ENCODE data around the gene ELN. TPM values are rescaled to one million over a fixed set of nuclear protein-coding genes. Genes with fewer than 3 reads are reported as not detected.
A peak's percentile ranks its signal among the peaks of the same experiment; 100 is the strongest.

ELN gene
- total RNA-seq, 1 donor from 2014 or later, result not detected

DNA sequence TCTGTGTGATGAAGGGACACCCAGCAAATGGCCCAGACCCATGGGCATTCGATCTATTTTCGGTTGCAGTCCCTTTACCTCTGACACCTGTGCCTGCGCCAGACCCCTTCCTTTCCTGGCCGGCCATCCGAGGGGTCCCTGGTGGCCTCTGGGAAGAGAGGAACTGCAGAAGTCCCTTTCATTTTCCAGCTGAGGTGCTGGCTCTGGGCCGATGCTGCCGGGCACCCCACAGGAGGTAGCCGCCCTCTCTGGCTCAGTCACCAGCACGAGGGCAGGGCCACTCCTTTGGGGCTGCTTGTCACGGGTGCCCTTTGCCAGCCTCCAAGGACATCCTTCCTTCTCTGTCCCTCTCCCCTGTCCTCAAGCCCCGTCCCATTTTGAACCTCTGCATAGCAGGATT is 4.2 kb upstream of the ELN start:
- H3K4me3 Mint-ChIP-seq, result no peak overlapping the region
- intact Hi-C loops (cut with micrococcal nuclease), result no loop called here

DNA sequence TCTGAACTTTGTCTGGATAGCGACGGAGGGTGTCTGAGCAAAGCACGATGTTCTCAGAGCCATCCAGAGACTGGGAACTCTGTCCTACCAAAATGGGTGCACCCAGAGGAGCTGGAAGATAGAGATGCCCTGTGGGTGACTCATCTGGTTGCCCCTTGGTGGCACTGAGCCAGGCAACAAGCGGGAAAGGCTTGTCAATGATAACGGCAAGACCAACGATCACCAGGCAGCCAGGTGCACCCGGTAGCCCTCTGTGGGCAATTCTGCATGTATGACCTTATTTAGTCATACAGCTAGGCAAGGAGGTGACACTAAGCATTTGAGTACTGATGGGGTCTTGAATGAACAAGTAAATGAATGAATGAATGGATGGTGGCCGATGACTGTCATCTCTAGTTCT is 2.8 kb upstream of the ELN start:
- DNase-seq, result no peak
- H3K36me3 Mint-ChIP-seq (ENCODE audit: low read depth), result no peaks in the 10 kb centered on the region
- H3K4me3 Mint-ChIP-seq, result no peak overlapping the region
- H3K27ac Mint-ChIP-seq, result no peak overlapping the region
- H3K9me3 Mint-ChIP-seq, result no peaks in the 10 kb centered on the region
- intact Hi-C loops (cut with micrococcal nuclease), result no loop called here
- H3K27me3 Mint-ChIP-seq, result peaks cover 36% of the 10 kb centered on the region
- peaks cover 6% of the 10 kb centered on the region for H3K4me1 Mint-ChIP-seq

More for the DNA sequence above, 4.2 kb upstream of the ELN start:
- H3K36me3 Mint-ChIP-seq (ENCODE audit: low read depth), result no peaks in the 10 kb centered on the region
- H3K9me3 Mint-ChIP-seq, result no peaks in the 10 kb centered on the region
- no peak overlapping the region for H3K27ac Mint-ChIP-seq
- H3K27me3 Mint-ChIP-seq, result peaks cover 24% of the 10 kb centered on the region
- peaks cover 3% of the 10 kb centered on the region for H3K4me1 Mint-ChIP-seq
- no peak for DNase-seq

DNA sequence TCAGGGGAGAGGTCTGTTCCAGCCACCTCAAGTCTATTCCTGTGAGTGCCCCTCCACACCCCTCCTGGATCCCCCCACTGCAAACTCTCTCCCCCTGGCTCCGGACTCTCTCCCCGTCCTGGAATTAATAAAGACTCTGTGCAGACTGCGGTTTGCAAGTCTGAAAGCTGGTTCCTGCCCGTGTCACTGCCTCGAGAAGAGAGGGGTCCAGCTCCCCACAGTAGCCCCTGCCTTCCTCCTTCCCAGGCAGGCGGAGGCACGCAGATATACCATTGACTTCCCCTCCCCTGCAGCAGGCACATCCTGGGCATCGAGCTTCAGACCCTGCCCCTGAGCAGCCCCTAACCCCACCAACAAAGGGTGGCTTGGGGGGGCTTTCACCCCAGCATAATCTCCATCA is 2.2 kb upstream of the ELN start:
- intact Hi-C loops (cut with micrococcal nuclease), result no loop called here
- DNase-seq, result no peak
- Mint-ChIP-seq H3K4me3 (no peak overlapping the region), H3K36me3 (ENCODE audit: low read depth) (no peaks in the 10 kb centered on the region), H3K27ac (no peak overlapping the region), H3K27me3 (peaks cover 39% of the 10 kb centered on the region), H3K4me1 (peaks cover 6% of the 10 kb centered on the region), H3K9me3 (no peaks in the 10 kb centered on the region)

DNA sequence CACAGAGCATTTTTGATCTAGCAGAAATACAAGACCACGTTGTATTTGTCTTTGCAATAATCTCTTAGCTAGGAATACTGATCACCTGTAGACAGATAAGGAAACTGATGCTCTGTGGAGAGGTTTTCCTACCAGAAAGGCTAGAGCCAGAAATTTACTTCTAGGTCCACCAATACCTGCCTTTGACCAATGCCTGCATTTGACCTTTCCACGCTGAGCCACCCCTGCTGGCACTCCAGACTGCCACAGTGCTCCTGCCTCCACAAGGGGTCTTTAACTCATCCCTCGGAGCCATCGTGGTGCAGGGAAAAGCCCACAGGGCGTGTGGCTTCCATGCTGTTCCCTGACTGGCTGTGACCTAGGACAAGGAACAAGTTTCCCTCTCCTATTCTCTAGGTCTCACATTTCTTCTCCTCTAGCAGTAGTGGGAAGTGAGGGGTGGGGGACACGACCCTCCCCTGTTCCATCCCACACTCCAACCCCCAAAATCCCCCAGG is 1.5 kb upstream of the ELN start:
- Mint-ChIP-seq H3K36me3 (ENCODE audit: low read depth) (no peaks in the 10 kb centered on the region), H3K4me3 (no peak overlapping the region), H3K4me1 (peaks cover 6% of the 10 kb centered on the region), H3K9me3 (no peaks in the 10 kb centered on the region), H3K27ac (no peak overlapping the region), H3K27me3 (peaks cover 44% of the 10 kb centered on the region)
- DNase-seq, result no peak
- intact Hi-C loops (cut with micrococcal nuclease), result no loop called here

DNA sequence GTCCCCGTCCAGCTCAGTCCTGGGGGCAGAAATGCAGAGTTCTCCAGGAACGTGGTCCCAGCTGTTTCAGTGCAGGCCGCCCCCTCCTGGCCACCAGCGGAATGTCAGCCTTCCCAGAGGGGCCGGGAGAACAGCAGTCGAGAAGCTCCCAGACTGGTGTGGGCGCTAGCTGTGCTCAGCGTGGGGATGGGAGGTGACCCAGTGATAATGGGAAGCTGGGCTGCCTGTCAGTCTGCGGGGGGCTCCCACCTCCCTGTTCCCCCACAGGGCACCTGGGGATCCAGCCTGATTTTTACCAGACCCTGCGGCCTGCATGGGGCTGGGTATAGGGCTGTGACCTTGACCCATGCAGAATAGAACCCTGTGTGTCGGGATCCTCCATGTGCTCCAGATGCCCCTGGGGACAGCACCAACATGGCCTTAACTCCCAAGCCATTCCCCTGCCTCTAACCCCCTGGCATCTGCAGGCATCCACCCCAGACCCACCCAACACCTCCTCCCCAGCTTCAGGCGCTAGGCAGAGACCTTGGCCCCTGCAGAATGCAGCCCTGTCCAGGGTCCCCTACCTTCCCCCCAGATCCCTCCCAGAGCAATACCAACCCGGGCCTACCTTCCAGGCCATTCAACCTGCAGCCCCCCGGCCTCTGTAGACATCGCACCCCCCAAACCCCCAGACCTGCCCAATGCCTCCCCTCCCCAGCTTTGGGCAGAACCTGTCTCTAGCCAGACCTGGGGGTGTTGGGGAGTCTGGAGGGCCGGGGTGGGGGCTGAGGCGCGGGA is 880 bp upstream of the ELN start:
- Mint-ChIP-seq H3K4me3 (no peak overlapping the region), H3K9me3 (no peaks in the 10 kb centered on the region), H3K4me1 (peaks cover 6% of the 10 kb centered on the region), H3K36me3 (ENCODE audit: low read depth) (no peaks in the 10 kb centered on the region), H3K27me3 (peaks cover 50% of the 10 kb centered on the region), H3K27ac (no peak overlapping the region)
- intact Hi-C loops (cut with micrococcal nuclease), result no loop called here
- DNase-seq, result peak; percentile 87

DNA sequence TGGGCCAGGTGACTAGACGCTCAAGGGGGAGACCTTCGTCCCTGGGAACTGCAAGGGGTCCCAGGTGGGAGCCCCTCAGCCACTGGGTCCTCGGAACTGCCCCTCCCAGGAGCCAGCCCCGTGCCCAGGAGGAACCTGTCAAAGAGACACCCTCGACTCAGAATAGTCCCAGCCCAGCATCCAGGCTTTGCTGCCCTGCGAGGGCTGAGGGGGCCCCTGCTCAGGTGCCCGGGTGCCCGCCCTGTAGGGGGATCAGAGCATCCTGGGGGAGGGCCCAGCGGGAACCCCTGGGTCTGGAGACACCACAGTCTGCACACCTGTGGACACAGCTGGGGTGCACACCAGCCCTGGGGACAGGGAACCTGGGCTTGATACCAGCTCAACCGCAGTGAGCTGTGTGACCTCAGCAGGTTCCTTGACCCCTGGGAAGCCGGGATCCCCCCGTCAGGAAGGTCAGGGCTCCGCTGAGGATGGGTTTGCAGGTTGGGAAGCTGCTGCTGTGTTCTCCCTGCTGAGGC is 407 bp downstream of the ELN start:
- Mint-ChIP-seq H3K27me3 (peaks cover 50% of the 10 kb centered on the region), H3K9me3 (no peaks in the 10 kb centered on the region), H3K36me3 (ENCODE audit: low read depth) (no peaks in the 10 kb centered on the region), H3K4me3 (no peak overlapping the region), H3K27ac (no peak overlapping the region), H3K4me1 (peaks cover 6% of the 10 kb centered on the region)
- intact Hi-C loops (cut with micrococcal nuclease), result no loop called here
- no peak for DNase-seq

DNA sequence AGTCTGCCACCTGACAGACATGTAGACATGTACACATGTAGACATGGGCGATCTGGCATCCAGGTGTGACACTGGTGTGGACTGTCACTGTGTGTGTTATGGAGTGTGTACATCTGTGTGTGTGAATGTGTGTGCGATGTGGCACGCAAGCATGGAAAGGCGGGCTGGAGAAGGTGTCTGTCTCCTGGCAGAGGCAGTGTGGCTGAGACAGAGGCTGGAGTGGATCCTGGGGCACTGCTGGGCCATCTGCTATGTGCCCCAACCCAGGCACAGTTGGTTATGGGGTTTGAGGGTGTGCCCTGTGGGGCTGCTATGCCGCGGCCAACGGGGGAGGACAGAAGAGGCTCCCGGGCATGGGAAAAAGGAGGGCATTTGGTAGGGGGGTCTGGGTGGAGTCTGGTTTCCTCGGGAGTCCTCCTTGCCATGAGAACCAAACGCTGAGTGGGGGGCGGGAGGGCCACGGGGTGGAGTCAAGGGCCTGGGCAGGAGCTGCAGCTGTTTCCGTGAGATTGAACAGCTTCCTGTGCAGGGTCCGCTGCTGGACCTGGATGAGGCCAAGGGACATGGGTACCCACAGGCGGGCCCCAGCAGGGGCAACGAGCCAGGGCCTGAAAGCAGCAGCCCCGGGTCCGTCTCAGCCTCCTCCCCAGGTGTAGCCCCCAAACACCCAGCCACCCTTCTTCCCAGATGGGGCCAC is 1.3 kb downstream of the ELN start:
- Mint-ChIP-seq H3K27me3 (peaks cover 50% of the 10 kb centered on the region), H3K4me1 (peaks cover 6% of the 10 kb centered on the region), H3K36me3 (ENCODE audit: low read depth) (no peaks in the 10 kb centered on the region), H3K4me3 (no peak overlapping the region), H3K27ac (no peak overlapping the region), H3K9me3 (no peaks in the 10 kb centered on the region)
- no peak for DNase-seq
- intact Hi-C loops (cut with micrococcal nuclease), result no loop called here

DNA sequence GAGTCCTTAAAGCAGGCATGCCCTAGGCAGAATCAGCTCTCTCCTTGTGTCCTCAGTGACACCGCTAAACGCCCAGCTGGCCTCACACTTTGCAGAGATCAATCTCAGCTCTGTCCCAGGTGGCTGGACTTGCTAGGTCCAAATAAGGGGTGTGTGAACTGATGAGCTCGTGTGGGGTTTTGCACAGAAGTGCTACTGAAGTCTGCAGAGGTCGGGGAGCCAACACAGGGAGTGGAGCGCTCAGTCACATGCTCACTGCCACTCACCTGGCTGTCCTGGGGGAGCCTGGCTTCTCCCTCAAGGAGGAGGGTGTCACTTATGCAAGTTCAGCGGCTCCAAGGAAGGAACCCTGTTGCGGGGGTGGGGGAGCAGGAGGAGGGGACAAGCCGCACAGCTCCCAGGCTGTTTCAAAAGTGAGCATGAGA is 2.0 kb downstream of the ELN start:
- H3K4me3 Mint-ChIP-seq, result no peak overlapping the region
- peaks cover 6% of the 10 kb centered on the region for H3K4me1 Mint-ChIP-seq
- H3K9me3 Mint-ChIP-seq, result no peaks in the 10 kb centered on the region
- intact Hi-C loops (cut with micrococcal nuclease), result no loop called here
- H3K27ac Mint-ChIP-seq, result no peak overlapping the region
- DNase-seq, result no peak
- no peaks in the 10 kb centered on the region for H3K36me3 Mint-ChIP-seq (ENCODE audit: low read depth)
- H3K27me3 Mint-ChIP-seq, result peaks cover 48% of the 10 kb centered on the region

DNA sequence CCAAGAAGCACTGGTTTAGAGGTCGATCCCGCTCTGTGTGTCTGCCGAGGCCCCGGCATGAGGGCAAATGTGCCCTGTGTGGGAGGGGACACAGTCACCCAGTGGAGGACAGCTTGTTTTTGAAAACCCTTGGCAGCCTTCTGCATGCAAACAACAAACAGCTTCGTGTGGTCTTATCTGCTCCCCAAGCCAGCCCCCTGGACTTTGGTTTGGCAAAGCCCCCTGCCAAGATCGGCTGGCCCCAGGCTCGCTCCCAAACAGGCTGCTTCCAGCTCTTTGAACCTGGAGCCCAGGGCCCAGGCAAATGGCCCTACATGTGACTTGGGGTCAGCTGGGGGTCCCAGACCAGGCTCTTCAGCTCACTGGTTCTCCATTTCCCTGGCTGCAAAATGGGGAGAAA is 2.9 kb downstream of the ELN start:
- Mint-ChIP-seq H3K4me1 (peaks cover 6% of the 10 kb centered on the region), H3K4me3 (no peak overlapping the region), H3K27ac (no peak overlapping the region), H3K36me3 (ENCODE audit: low read depth) (no peaks in the 10 kb centered on the region), H3K9me3 (no peaks in the 10 kb centered on the region), H3K27me3 (peaks cover 40% of the 10 kb centered on the region)
- no peak for DNase-seq
- intact Hi-C loops (cut with micrococcal nuclease), result no loop called here

DNA sequence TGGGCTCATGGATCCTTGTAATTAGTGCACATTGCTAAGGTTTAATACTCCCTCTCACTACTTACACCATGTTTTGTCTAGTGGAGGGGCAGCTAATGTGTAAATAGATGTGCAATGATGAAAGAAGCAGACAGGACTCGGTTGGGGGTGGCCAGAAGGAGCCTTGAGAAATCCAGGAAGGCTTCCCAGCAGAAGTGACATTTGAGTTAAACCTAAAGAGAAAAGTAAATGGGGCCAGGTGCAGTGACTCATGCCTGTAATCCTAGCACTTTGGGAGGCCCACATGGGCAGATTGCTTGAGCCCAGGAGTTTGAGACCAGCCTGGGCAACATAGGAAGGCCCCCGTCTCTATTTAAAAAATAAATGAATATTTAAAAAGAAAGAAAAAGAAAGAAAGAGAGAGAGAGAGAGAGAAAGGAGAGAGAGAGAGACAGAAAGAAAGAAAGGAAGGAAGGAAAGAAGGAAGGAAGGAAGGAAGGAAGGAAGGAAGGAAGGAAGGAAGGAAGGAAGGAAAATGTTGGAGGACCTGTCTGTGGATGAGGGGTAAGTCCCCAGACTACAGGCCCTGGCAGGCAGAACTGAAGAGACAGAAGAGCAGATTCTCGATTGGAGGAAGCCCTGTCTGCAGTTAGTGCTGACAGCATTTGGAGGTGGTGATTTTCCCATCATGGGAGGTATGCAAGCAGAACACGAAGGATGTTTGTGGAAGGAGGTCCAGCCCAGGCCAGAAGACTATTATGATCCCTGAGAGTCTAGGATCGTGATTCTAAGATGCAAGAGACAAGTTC is 3.6 kb downstream of the ELN start:
- intact Hi-C loops (cut with micrococcal nuclease), result no loop called here
- Mint-ChIP-seq H3K9me3 (no peaks in the 10 kb centered on the region), H3K27ac (no peak overlapping the region), H3K4me3 (no peak overlapping the region), H3K36me3 (ENCODE audit: low read depth) (no peaks in the 10 kb centered on the region), H3K27me3 (peaks cover 34% of the 10 kb centered on the region), H3K4me1 (peaks cover 4% of the 10 kb centered on the region)
- no peak for DNase-seq

DNA sequence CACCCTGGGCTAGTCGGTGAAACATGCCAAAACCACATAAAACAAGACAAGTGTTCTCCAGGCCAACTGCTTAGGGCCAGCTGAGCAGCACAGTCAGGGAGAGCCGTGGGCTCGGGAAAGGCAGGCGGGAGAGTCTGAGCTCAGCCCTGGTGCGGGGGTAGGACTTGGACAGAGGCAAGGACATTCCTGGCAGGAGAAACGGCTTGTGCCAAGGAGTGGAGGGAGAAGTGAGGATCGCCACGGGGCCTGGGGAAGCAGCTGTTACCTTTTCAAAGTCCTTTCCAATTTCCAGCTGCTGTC is 4.2 kb downstream of the ELN start:
- Mint-ChIP-seq H3K9me3 (no peaks in the 10 kb centered on the region), H3K27me3 (peaks cover 31% of the 10 kb centered on the region), H3K4me1 (peaks cover 3% of the 10 kb centered on the region), H3K27ac (no peak overlapping the region), H3K36me3 (ENCODE audit: low read depth) (no peaks in the 10 kb centered on the region), H3K4me3 (no peak overlapping the region)
- no peak for DNase-seq
- intact Hi-C loops (cut with micrococcal nuclease), result no loop called here

DNA sequence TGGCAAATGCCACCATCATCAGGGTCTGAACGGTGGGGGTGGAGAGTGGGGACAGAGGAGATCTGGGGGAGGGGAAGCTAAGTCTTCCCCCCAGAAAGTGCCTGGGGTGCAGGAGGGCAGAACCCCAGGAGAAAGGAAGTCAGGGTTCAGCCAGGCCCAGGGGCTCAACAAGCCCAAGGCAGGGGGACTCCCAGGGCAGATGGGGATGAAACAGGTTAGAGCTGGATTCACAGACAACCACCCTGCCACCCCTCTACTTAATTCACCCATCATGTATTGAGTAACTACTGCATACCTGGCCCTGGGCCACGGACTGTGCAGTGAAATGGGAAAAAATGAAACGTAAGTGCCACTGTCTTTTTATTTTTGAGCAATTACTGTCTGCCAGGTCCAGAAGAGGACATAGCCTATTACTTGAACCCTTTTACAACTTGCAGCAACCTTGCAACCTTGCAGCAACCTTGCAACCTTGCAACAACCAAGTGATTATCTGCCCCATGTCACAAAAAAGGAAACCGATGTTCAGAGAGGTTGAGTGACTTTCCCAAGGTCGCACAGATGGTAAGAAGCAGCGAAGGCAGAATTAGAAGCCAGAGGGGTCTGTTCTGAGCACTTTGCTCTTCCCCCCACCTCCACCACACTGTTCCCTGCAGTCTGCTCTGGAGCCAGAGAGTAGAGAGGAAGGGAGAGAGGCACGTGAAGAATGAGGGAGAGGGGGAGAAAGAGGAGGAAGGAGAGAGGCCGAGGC is 4.8 kb downstream of the ELN start:
- Mint-ChIP-seq H3K9me3 (no peaks in the 10 kb centered on the region), H3K4me3 (no peak overlapping the region), H3K36me3 (ENCODE audit: low read depth) (no peaks in the 10 kb centered on the region), H3K27ac (no peak overlapping the region), H3K4me1 (peaks cover 3% of the 10 kb centered on the region), H3K27me3 (peaks cover 29% of the 10 kb centered on the region)
- intact Hi-C loops (cut with micrococcal nuclease), result no loop called here
- no peak for DNase-seq

All from activated CD4-positive, alpha-beta T cell treated with anti-CD3 and anti-CD28 coated beads, Interleukin-2, amount 10 ng/mL, durations not matched to agents 24 days and 14 days (primary cell).